GM12874 (cell line): ENCODE measurements around the gene EEF1AKMT2.

Experiments
- CTCF ChIP-seq: IDR thresholded peaks from 2 replicates; pipeline ENCODE4 v1.5.1; 2011; ENCODE audit warnings: low read depth, mild to moderate bottlenecking, control low read depth, low read length, moderate library complexity; ENCODE audit not compliant: insufficient read depth

EEF1AKMT2 gene

GRCh38 chr10:124708246-124708779 is 83.4 kb downstream of the EEF1AKMT2 start:
- TF ChIP-seq CTCF = no peak
